ENCODE measurements around the gene PRSS1.
"Not testable (repeated sequence)": the region's sequence is repeated elsewhere in the genome, so short reads cannot be mapped to it uniquely, and the experiment has no call there.

PRSS1 gene

GRCh38 chr7:142746264-142746663 is 3.0 kb upstream of the PRSS1 start:
- in situ Hi-C loops (cut with MboI; ENCODE audit: low pct_unique_long_range_greater_than_20kb, low sequenced_read_pairs, unreplicated experiment) = no loop called here
- no peak for DNase-seq (ENCODE audit: low spot score)
- no peak for TF ChIP-seq CTCF (IDR thresholded peaks at IDR 0.05; ENCODE audit: extremely low read depth, insufficient read depth, missing control alignments)

- DNase-seq (ENCODE audit: low spot score); in situ Hi-C loops (cut with MboI; ENCODE audit: low pct_unique_long_range_greater_than_20kb, low sequenced_read_pairs, unreplicated experiment): not testable (repeated sequence)
Measured at GRCh38 chr7:142748410-142748809, 862 bp upstream of the PRSS1 start.

GRCh38 chr7:142750321-142750938 is 1.2 kb downstream of the PRSS1 start:
- TF ChIP-seq CTCF (IDR thresholded peaks at IDR 0.05; ENCODE audit: extremely low read depth, insufficient read depth, missing control alignments) = no peak
- in situ Hi-C loops (cut with MboI; ENCODE audit: low pct_unique_long_range_greater_than_20kb, low sequenced_read_pairs, unreplicated experiment) = no loop called here
- no peak for DNase-seq (ENCODE audit: low spot score)

GRCh38 chr7:142751526-142752175 is 2.4 kb downstream of the PRSS1 start:
- DNase-seq (ENCODE audit: low spot score); in situ Hi-C loops (cut with MboI; ENCODE audit: low pct_unique_long_range_greater_than_20kb, low sequenced_read_pairs, unreplicated experiment): not testable (repeated sequence)

- in situ Hi-C loops (cut with MboI; ENCODE audit: low pct_unique_long_range_greater_than_20kb, low sequenced_read_pairs, unreplicated experiment) = no loop called here
- no peak for DNase-seq (ENCODE audit: low spot score)
- no peak for TF ChIP-seq CTCF (IDR thresholded peaks at IDR 0.05; ENCODE audit: extremely low read depth, insufficient read depth, missing control alignments)
Measured at GRCh38 chr7:142752376-142753225, 3.3 kb downstream of the PRSS1 start.

- DNase-seq (ENCODE audit: low spot score) = no peak
- in situ Hi-C loops (cut with MboI; ENCODE audit: low pct_unique_long_range_greater_than_20kb, low sequenced_read_pairs, unreplicated experiment) = no loop called here
- TF ChIP-seq CTCF (IDR thresholded peaks at IDR 0.05; ENCODE audit: extremely low read depth, insufficient read depth, missing control alignments) = no peak
Measured at GRCh38 chr7:142753366-142753765, 4.1 kb downstream of the PRSS1 start.

- in situ Hi-C loops (cut with MboI; ENCODE audit: low pct_unique_long_range_greater_than_20kb, low sequenced_read_pairs, unreplicated experiment); DNase-seq (ENCODE audit: low spot score): not testable (repeated sequence)
Measured at GRCh38 chr7:142753925-142754491, 4.7 kb downstream of the PRSS1 start.

All from GM13977 (cell line).